ENCODE measurements around the gene RRP12.

Gene RRP12

DNA sequence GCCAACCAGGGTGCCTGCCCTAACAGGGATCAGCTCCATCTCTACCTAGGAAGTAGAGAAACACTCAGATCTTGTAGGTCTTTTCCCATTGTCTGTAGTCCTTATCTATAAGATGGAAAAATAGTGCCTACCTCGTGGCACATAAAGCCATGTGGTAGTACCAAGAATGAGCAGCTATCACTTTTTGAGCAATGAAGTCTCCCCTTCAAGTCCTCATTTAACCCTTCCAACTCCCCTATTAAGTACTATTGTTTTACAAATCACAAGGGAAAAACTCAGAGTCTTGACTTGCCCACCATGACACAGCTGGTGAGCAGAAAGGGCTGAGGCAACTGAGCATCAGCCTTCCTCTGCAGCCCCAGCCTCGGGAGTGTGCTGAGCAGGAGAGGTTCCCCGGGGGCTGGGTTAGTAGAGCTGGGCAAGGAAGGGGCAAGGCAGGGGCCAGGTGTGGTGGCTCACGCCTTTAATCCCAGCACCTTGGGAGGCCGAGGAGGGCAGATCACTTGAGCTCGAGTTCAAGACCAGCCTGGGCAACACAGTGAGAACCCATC, 69.9 kb downstream of the RRP12 start:
- no peak overlapping the region; the same call in 1 of the 2 replicates for H3K4me3 ChIP-seq (ENCODE audit: low read length)
- TF ChIP-seq, protein P1, sequence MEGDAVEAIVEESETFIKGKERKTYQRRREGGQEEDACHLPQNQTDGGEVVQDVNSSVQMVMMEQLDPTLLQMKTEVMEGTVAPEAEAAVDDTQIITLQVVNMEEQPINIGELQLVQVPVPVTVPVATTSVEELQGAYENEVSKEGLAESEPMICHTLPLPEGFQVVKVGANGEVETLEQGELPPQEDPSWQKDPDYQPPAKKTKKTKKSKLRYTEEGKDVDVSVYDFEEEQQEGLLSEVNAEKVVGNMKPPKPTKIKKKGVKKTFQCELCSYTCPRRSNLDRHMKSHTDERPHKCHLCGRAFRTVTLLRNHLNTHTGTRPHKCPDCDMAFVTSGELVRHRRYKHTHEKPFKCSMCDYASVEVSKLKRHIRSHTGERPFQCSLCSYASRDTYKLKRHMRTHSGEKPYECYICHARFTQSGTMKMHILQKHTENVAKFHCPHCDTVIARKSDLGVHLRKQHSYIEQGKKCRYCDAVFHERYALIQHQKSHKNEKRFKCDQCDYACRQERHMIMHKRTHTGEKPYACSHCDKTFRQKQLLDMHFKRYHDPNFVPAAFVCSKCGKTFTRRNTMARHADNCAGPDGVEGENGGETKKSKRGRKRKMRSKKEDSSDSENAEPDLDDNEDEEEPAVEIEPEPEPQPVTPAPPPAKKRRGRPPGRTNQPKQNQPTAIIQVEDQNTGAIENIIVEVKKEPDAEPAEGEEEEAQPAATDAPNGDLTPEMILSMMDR (conservative IDR thresholded peaks at IDR 0.05; ENCODE audit: low read length) = no peak
- DNase-seq (ENCODE audit: low read depth) = no peak

DNA sequence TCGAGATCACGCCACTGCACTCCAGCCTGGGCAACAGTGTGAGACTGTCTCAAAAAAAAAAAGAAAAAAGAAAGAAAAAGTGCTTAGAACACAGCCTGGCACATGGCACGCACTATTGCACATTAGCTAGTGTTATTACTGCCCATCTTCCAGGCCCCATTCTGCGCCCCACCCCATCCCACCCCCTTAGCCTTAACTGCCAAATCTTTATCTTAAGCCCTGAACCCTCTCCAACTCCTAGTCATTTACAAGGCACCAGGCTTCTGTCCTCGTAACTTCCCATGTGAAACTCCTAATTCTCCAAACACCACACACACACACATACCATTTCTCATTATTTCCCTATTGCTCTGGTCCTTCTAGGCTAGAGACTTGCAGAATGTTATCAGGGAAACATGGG, 71.4 kb downstream of the RRP12 start:
- TF ChIP-seq, protein P1 (conservative IDR thresholded peaks at IDR 0.05; ENCODE audit: low read length) = no peak
- no peak for DNase-seq (ENCODE audit: low read depth)
- H3K4me3 ChIP-seq (ENCODE audit: low read length) = no peak overlapping the region

DNA sequence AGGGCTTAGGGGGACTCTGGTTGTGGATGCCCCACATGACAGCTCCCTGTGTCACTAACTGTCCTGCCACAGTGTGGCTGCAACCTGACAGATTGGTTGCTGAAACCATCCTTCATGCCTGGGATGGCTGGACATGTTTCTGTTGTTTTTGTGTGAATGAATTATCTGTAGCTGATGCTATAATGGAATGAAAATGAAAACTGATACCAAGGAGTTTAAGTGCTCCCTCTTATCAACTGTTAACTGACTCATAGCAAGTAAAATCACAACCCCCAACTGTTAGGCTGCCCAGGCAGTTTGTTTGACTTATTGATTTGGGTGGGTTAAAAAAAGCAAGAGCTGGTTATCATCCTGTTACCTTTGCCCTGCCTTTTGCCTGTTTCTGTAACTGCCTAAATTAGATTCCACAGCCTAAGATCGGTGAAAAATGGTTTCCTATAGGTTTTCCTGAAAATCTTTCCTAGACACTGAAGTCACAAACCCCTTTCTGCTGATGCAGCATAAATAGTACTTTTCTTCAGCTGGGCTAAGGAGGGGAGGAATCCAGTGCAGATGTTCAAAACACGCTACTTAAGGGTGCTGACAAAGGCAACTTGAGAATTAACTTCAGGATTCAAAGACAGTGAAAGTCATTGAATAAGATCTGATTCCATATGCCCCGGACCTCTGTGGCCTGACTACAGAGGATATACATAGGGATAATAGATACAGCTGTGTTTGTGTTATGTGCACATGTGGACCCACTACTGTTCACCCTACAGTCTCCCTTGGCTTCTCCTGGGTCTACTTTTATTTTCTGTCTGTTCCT, 72.3 kb downstream of the RRP12 start:
- H3K4me3 ChIP-seq (ENCODE audit: low read length) = no peak overlapping the region
- TF ChIP-seq, protein P1 (conservative IDR thresholded peaks at IDR 0.05; ENCODE audit: low read length) = no peak
- DNase-seq (ENCODE audit: low read depth) = no peak

DNA sequence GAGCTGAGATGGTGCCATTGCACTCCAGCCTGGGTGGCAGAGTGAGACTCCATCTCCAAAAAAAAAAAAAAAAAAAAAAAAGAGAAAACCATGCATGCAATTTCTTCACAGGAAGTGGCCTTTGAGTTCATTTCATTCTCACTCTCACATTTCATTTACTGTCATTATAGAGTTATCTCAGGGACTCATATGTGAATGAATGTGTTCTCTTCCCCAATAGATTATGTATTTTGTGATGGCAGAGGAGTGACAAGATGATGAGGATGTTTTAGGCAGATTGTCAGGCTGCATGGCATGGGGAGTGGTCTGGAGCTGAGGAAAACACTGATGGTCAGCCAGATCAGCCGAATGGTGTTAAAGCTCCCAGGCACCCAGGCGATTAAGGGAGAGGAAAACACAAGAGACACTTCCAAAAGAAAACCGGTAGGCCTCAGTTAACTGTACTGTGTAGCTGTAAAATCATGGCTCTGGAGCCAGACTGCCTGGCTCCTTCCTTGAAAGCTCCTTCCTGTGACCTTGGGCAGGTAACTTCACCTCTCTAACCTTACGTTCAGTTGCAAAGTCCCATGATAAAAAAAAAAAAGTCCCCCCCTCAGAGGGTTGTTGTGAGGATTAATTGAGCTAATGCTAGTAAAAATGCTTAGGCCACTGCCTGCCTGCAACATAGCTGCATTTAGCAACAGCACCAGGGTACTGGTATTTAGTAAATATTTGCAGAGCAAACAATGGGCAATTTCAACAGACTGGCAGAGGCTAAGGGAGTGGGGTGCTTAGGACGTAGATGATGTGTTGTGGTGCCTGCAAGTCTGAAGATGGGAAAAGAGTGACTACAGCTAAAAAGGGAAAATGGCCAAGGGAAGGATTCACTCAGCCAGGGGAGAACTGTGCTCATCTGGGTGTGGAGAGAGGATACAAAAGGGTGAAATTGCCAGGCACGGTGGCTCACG, 73.5 kb downstream of the RRP12 start:
- TF ChIP-seq, protein P1 (conservative IDR thresholded peaks at IDR 0.05; ENCODE audit: low read length) = no peak
- DNase-seq (ENCODE audit: low read depth) = no peak
- H3K4me3 ChIP-seq (ENCODE audit: low read length) = no peak overlapping the region

DNA sequence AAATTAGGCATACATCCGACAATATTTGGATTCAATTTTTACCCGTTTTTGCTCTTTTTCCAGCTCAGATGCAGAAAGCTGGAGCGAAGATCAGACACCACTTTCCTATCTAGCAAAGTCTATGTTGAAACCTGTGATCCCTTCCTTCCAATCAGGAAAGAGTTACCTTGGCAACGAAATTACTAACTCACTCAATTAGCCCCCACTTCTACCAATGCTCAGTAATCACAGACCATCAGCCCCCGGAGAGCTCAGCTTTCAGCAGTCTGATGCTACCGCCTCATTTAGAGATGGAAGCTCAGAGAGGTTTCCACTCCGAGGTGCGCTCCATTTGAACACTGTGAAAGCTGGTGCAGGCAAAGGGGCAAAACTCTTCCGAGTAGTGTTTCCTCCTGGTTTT, 75.4 kb downstream of the RRP12 start:
- DNase-seq (ENCODE audit: low read depth) = no peak
- no peak overlapping the region for H3K4me3 ChIP-seq (ENCODE audit: low read length)
- TF ChIP-seq, protein P1 (conservative IDR thresholded peaks at IDR 0.05; ENCODE audit: low read length) = no peak

DNA sequence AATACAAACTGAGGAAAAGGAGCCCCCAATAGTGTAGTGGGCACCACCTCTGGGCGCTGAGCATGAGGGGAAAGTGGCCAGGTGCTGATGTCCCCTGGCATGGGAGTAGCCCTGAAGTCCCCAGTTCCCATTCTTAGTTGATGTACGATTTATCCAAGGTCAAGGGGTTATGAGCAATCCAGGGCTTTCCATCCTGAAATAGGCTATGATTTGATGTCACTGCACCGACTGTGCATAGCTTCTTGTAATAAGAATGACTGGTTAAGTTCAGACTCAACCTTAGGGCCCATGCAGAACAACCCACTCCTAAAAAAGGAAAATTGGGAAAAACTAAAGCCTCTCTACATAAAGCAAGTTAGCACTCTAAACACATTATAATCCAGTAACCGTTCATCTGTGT, 77.6 kb downstream of the RRP12 start:
- no peak for DNase-seq (ENCODE audit: low read depth)
- no peak overlapping the region for H3K4me3 ChIP-seq (ENCODE audit: low read length)
- TF ChIP-seq, protein P1 (conservative IDR thresholded peaks at IDR 0.05; ENCODE audit: low read length) = no peak

Data from AG10803 (cell line).